Putamen (tissue), 1 donor: ENCODE data around the gene BCAT1.
"Not testable (repeated sequence)": the region's sequence is repeated elsewhere in the genome, so short reads cannot be mapped to it uniquely, and the experiment has no call there.

Experiments
- DNase-seq: peaks from one replicate; pipeline ENCODE4 v3.0.0-alpha.2; 2016; ENCODE audit warnings: low spot score

BCAT1 gene

DNA sequence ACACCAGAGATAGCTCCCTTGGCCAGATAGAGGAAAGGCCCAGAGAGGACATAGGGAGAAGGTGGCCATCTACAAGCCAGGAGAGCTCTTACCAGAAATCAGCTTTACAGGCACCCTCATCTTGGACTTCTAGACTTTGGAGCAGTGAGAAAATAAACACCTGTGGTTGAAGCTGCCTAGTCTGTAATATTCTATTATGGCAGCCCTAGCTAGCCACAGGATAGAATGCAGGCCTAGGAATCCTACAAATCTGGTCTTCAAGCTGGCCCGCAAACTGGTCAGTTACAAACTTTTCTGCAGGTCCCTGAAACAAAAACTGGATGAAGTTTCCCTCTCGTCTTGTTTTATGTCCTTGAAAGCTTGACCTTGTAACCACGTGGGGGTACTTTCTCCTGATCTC lies 92.4 kb downstream of the BCAT1 start:
- DNase-seq, result no peak

DNA sequence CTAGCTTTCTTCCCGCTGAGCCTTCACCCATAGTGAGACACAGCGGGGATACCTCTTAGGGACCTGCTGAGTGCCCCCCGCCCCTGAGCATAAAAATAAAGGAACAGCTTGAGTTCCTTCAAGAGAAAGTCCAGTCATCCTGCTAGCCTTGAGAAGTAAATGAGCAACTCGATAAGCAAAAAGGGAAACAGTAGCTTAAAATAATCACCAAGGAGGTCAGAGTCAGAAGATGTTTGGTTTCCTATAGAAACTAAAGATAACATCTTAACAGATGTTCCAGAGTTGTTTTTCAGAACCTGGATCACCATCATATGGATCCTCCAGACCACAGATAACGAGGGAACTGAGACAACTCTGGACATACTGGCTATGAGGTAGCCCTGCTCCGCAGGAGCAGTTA lies 94.0 kb downstream of the BCAT1 start:
- DNase-seq, result no peak

DNA sequence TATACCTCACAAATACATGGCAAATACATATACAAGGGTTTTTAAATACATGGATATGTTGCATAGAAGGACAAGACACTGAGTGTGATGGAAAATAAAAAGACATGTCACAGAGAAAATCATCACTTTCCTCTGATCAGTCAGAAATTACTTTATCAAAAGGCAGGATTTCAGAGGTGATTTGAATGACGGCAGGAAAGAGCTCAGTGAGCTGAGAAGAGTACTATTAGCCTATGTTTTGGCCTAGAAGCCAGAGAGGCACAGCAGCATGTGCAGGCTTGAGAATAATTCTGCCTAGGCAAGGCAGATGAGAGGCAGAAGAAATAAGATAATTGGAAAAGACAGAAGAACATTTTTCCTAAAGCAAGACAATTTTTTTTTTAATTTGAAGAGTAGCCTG lies 94.9 kb downstream of the BCAT1 start:
- DNase-seq, result no peak

DNA sequence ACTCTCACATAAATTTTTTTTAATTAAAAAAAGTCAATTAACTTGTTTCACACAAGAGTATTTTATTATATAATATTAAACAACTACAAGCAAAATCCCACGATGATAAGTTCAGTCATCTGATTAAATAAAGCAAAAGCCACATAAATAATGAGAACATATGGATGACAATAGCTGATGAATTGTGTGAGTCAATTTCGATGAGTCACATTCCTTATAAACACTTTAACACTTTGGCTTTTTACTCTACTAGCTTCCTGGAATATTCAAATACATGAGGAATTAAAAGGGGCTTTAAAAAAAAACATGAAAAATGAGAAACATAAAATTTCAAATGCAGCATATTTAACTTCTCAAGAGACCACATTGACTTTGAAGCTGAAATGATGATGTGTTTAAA lies 95.3 kb downstream of the BCAT1 start:
- DNase-seq, result no peak

DNA sequence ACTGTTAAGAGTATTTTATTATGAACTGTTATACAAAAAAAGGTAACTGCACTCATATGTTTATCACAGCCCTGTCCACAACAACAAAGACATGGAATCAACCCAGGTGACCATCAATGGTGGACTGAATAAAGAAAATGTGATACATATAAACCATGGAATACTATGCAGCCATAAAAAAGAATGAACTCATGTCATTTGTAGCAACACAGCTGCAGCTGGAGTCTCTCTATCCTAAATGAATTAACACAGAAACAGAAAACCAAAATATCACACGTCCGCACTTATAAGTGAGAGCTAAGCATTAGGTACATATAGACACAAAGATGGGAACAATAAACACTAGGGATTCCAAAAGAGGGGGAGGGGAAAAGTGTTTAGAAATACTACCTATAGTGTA lies 95.8 kb downstream of the BCAT1 start:
- DNase-seq, result no peak

DNA sequence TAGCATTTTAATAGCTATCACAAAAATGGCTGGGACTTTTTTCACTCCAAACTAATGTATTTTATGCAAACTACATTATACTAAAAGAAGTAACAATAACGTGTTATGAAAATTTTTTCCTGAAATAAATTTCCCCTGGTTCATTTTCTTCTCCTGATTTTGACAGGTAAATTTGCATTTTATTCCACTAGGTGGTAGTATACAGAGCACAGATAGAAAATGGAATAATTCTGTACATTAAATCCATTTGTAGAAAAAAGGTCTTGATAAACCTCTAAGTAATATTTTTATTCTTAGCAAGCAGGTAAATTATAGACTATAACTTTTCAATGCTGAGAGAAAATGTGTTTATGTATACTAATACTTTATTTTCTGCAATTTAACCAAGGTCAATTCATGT lies 96.5 kb downstream of the BCAT1 start:
- DNase-seq, result no peak

DNA sequence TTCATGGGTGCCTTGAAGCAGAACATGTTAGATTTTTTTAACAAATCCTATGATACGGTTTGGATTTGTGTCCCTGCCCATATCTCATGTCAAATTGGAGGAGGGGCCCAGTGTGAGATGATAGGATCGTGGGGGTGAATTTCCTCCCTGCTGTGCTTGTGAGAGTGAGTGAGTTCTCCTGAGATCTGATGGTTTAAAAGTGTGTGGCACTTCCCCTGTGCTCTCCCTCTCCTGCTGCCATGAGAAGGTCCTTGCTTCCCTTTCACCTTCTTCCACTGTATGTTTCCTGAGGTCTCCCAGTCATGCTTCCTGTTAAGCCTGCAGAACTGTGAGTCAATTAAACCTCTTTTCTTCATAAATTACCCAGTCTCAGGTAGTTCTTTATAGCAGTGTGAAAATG lies 97.0 kb downstream of the BCAT1 start:
- not testable (repeated sequence) for DNase-seq

DNA sequence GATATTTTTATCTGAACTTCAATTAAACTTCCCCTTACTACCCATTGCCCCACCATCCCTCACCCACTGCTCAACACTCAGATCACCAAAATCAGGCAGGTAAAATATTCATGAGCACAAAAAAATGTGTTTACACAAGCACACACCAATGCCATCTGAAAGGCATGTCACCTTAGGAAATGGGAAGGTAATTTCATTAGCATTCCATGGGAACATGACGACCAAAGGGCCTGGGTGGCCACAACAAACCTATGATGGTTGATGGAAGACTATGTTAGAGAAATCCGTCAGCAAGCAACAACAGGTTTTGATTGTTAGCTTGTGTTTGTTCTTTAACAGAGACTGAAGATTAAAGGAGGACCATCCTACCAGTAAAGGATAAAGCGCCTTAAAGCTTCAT lies 97.6 kb downstream of the BCAT1 start:
- DNase-seq, result no peak

DNA sequence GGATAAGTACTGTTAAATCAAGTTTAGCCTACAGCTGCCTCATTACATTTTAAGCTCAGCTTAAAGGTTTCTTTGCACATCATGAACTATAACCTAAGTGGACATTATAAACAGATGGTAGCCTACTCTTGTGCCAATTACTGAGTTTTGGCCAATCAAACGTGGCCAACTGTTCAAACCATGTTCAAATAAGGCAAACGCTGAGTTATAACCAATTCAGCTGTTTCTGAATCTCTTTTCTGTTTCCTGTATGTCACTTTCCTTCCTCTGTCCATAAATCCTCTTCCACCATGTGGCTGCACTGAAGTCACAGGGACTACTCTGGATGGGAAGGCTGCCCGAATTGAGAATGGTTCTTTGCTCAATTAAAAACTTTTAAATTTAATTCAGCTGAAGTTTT lies 98.4 kb downstream of the BCAT1 start:
- no peak for DNase-seq

DNA sequence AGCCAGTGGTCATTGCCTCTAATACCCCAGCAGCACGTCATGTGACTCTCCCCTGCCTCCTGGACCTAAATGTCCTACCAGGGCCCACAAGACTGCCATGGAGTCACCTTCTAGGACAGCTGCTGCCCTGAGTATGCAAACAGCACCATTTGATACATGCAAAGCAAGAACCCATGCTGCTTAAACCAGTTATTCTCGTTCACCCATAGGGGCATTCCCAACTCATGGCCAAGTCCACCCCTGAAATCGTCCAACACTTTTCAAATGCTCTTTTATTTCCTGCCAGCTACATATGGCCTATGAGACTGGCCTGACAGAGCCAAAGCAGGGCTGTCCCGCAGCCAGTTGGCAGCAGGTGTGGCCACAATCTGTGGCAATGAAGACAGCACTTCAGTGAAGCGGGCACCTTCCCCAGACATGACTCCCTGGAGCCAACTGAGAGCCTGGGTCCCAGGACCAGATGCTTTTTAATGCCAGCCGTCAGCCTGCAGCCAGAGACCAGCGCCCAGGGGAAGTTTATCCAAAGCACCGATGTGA lies 99.9 kb downstream of the BCAT1 start:
- DNase-seq, result no peak

DNA sequence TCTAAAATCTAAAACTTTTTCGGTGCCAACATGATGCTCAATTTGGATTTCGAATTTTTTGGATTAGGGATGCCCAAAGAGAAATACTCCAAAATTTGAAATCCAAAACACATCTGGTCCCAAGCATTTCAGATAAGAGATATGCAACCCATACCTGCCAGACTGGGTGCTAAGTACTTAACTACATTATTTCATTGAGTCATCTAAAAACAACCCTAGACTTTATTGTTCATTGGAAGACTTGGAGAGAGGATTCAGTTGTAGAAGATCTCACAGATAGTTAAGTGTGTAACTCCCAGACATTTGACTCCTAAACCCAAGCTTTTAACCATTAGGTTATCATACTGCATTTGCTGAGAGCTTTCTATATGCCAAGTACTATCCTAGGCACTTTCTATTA lies 102.2 kb downstream of the BCAT1 start:
- no peak for DNase-seq

DNA sequence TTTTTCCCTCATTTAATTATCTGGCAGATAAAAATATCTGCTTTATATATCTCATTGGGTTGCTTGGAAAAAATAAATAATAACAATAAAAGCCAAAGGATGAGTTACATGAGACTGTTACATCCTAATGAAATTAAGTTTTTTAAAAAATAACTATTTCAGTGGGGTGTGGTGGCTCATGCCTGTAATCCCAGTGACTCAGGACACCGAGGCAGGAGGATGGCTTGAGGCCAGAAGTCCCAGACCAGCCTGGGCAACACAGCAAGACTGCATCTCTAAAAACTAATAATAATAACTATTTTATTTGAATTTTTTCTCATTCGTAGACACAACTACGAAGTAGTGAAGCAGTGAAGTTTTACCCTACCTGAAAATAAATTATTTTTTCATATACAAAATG lies 103.3 kb downstream of the BCAT1 start:
- no peak for DNase-seq

DNA sequence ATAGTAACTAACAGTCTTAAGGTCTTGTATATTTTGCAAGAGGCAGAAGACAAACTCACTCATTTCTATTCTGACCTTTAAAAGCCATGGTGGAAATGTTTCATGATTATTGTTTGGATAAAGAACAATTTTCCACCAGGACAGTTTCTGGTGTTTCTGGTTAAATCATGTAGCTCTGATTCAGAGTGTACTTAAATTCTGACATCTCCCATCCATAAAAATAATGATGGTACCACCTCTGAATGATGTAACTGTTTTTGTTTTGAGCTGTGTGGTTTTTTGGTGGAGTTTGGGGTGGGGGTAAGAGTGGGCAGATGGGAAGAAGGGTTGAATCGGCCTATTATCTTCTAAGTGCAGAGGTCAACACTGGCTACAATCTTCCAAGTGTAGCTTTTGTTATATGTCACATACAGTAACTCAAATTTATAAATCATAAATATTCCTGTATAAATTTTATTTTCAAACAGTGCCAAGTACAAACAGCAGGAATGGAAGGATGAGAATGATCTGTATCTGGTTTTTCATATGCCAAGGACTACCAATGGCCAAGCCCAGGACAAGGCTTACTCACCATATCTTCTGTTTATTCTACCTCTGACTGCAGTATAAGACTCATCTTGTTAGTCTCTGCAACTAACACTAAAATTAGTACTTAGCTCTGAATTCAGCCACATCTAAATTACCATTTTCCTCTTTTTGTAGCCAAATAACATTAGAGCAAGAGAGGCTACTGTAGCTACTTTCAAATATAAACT lies 108.7 kb downstream of the BCAT1 start:
- DNase-seq, result no peak

DNA sequence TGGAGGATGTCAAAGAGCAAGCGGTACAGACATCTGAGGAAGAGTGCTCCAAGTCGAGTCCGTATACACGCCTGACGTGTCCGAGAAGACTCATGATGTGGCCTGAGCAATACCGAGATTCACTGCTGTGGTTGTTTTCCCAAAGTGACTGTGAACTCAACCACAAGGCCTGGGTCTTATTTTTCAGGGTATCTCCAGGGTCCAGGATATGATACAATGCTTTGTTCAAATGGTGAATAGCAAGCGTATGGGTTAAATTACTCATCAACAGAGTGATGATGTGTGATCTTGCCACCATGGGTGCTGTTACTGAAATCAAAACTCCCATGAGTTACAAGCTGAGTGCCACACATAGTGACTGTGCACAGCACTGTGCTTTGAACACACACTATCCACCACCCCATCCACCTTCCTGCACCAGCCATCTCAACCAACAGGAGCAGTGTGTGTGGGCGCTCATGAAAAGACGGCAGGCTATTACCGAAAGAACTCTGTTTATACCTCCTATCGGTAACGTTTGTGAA lies 109.6 kb downstream of the BCAT1 start:
- DNase-seq, result no peak

DNA sequence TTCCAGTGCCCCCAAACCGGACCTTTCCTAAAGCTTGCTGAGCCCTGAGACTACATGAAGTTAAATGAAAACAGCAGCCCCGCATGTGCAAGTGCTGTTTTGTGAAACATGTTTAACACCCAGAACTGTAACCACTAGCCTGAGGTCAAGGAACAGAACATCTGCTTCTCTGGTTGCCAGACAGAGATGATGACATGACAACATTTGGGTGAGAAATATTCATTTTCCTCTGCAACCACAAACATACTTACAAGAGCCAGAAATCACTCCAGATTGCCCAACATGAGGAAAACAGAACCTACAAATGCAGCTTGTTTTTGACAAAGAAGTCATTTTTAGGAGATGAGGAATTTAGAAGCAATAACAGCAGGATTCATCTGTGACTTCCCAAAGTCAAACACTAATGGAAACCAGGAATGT lies 110.4 kb downstream of the BCAT1 start:
- no peak for DNase-seq

DNA sequence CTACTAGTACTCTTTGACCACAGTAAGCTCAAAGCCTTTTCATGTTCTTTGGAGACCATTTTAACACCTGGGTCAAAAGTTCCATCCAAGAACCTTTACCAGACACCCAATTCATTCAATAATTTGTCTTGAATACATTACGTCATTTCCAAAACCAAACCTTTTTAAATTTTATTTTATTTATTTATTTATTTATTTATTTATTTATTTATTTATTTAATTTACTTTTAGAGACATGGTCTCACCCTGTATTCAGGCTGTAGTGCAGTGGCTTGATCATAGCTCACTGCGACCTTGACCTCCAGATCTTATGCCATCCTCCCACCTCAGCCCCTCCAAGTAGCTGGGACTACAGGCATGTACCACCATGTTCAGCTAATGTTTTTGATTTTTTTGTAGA lies 113.5 kb downstream of the BCAT1 start:
- no peak for DNase-seq

DNA sequence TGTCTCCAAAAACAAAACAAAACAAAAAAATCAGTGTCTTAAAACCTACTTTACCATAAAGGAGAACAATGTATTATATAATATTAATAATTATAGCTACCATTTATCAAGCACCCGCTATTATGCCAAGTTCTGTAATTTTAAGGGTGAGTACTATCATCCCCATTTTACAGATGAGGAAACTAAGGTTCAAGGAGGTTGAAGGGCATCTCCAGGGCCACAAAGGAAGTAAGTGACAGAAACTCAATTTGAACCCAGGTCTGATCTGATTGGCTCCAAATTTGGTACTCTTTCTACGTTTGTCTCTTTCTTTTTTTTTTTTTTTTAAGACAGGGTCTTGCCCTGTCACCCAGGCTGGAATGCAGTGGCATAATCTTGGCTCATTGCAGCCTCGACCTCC lies 115.4 kb downstream of the BCAT1 start:
- no peak for DNase-seq

DNA sequence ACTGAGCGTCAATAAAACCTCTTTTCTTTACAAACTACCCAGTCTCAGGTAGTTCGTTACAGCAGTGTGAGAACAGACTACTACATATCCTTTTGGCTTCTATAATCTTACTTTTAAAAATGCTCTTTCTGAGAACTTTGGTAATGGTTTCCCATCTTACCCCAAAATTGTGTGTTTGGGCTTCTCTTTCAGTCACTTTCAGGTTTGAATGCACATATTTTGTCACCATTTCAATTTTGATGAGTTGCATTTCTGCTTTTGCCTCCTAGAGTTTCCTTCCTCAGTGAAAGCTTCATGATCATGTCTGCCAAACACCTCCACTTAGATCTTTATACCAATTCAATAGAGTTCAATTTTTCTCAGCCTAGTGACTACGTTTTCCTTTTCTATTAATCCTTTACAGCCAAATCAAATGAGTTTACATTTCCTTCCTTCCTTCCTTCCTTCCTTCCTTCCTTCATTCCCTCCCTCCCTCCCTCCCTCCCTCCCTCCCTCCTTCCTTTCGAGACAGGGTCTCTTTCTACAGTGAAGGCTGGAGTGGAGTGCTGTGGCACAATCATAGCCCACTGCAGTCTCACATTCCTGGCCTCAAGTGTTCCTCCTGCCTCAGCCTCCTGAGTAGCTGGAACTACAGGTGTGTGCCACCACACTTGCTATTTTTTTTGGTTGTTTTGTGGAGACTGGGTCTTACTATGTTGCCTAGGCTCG lies 124.9 kb downstream of the BCAT1 start:
- no peak for DNase-seq

DNA sequence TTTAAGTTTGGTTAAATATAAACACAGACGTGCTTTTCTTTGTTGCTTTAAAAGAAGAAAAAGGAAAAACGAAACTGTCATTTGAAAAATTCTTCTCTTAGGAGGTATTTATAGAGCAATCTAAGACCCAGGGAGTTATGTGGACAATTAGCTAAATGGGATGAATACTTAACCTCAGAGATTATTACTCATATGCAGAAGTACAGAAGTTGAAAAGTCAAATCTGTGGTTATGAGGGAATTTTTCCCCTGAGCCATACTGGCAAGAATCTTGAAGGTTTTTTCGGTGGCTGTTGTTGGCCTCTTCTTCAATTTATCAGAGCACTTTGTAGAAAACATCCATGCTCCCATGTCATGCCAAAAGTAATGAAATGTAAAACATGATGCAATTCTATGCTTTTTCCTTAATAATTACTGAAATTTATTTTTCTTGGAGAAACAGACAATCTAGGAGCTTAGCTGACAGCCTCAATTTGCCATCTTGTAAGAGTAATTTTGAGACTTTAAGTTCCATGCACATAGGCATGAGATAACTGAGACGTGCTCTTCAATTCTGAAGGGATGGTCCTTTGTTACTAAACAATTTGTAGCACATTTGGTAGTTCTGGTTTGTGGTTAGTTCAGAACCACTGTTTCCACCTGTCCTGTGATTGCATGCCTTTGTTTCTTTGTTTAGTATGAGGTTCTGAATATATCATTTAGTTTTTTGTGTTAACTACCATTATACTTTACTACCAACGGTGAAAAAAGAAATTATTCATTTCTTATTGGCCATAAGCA lies 126.6 kb downstream of the BCAT1 start:
- DNase-seq, result no peak

DNA sequence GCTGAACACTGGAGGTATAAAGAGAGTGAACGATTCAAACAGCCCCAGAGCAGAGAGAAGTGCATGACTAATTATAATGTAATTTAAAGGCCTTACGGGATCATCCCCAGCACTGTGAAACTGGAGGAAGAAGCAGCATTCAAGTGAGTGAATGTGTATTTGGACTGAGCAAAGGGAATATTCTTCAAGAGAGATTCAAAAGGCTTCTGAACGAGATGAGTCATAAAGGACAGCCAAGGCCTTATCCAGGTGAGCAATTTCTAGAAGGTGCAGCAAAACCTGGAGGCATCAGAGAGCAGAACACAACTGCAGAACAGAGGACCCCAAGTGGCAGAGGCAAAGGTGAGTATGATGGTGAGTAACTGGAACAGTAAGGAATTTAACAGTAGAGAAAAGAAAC lies 127.2 kb downstream of the BCAT1 start:
- no peak for DNase-seq

DNA sequence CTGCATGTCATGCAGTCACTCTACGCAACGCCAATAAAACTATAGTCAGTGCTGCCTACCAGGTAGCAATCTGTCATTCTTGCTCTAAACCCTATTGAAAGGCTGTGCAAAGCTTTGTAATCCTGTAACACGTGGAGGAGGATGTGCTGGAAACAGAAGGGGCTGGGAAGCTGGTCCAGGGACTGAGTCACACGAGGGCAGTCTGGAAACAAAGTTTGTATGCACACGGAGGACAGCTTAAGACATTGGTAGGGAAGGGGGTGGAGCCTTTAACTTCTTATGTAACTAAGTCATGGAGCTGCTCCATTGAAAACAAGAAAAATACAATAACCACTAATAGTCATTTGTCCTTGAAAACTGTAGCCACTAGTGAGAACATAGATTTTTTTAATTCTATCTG lies 128.0 kb downstream of the BCAT1 start:
- no peak for DNase-seq

DNA sequence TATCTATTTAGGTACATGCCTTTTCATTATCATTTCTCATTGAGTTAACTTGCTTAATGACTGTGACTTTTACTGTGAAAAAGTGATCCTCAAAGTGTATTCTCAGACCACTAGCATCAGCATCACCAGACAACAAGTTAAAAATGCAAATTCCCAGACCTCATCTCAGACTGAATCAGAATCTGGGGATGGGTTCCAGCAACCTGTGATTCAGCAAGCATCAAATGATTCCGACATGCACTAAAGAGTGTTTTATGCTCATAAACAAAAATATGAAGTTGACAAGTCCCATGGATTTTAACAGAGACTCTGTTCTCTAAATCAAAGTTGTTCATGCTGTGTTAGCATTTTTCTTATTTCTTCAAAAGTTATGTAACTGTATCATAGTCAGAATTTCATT lies 130.6 kb downstream of the BCAT1 start:
- DNase-seq, result no peak

DNA sequence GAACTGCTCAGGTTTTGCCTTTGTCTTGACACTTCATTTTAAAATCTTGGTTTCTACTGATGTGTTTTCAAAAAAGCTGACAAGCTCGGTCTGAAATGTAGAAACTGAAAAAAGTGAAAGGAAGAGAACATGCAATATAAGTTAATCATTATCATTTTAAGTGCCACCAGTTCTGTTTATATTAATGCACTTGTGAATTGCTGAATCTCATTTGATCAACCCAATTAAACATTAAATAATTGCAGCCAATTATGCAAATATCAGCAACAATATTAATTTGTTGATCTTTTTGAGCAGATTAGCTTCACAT lies 133.8 kb downstream of the BCAT1 start:
- DNase-seq, result no peak
